GM23338 (cell line): Measurements from ENCODE around the gene HERPUD1. TPM values are rescaled to one million over a fixed set of nuclear protein-coding genes. Genes with fewer than 3 reads are reported as not detected.

Source experiments
- ATAC-seq: fragments of 200-7000 bp; cut with Tn5 transposase; 3 replicates; pipeline ENCODE4 v1.9.1; 2020
- DNase-seq: peaks from one replicate; pipeline ENCODE4 v3.0.0-alpha.2; 2015; ENCODE audit warnings: low spot score
- H2AFZ ChIP-seq: fragments of 200-600 bp; sonication (generic); 2 replicates; pipeline ENCODE4 v1.8.0; 2016; ENCODE audit warnings: antibody characterized with exemption, mild to moderate bottlenecking, moderate library complexity
- H3F3A ChIP-seq: fragments of 200-600 bp; sonication (generic); replicated peaks from 2 replicates; pipeline ENCODE4 v1.8.0; 2017; ENCODE audit warnings: antibody characterized with exemption, mixed run types, low read depth
- H3K27ac ChIP-seq: fragments of 200-600 bp; sonication (generic); 2 replicates; pipeline ENCODE4 v1.6.1; 2016; ENCODE audit warnings: low read depth
- H3K27me3 ChIP-seq: fragments of 200-600 bp; sonication (generic); 2 replicates; pipeline ENCODE4 v1.8.0; 2016; ENCODE audit warnings: mild to moderate bottlenecking, mixed run types, moderate library complexity; ENCODE audit not compliant: insufficient read depth
- H3K36me3 ChIP-seq: fragments of 200-600 bp; sonication (generic); 2 replicates; pipeline ENCODE4 v1.8.0; 2016; ENCODE audit warnings: mild to moderate bottlenecking; ENCODE audit not compliant: insufficient read depth
- H3K4me1 ChIP-seq: fragments of 200-600 bp; sonication (generic); 2 replicates; pipeline ENCODE4 v1.8.0; 2016; ENCODE audit warnings: mild to moderate bottlenecking, moderate library complexity; ENCODE audit not compliant: insufficient read depth
- H3K4me2 ChIP-seq: fragments of 200-600 bp; sonication (generic); 2 replicates; pipeline ENCODE4 v1.7.1; 2017; ENCODE audit warnings: mixed run types
- H3K4me3 ChIP-seq: fragments of 200-600 bp; sonication (generic); 2 replicates; pipeline ENCODE4 v1.6.1; 2016; ENCODE audit warnings: mixed run types
- H3K79me2 ChIP-seq: fragments of 200-600 bp; sonication (generic); replicated peaks from 2 replicates; pipeline ENCODE4 v1.8.0; 2017; ENCODE audit warnings: mild to moderate bottlenecking; ENCODE audit not compliant: insufficient read depth
- H3K9me2 ChIP-seq: fragments of 200-600 bp; sonication (generic); 2 replicates; pipeline ENCODE4 v1.8.0; 2017; ENCODE audit not compliant: insufficient read depth
- H4K20me1 ChIP-seq: fragments of 200-600 bp; sonication (generic); replicated peaks from 2 replicates; pipeline ENCODE4 v1.8.0; 2017; ENCODE audit warnings: mild to moderate bottlenecking; ENCODE audit not compliant: insufficient read depth
- H3K27ac Mint-ChIP-seq: 2 replicates; pipeline ENCODE4 v1.8.0; 2020; ENCODE audit warnings: inconsistent platforms, mild to moderate bottlenecking, moderate library complexity, mixed read lengths
- H3K27me3 Mint-ChIP-seq: 3 replicates; pipeline ENCODE4 v1.8.0; 2022; ENCODE audit warnings: low read depth, mild to moderate bottlenecking, moderate library complexity, mixed read lengths, inconsistent platforms; ENCODE audit not compliant: insufficient read depth, poor library complexity
- H3K36me3 Mint-ChIP-seq: 3 replicates; pipeline ENCODE4 v1.8.0; 2021; ENCODE audit warnings: low read depth, mild to moderate bottlenecking, inconsistent platforms, moderate library complexity, mixed read lengths
- H3K4me1 Mint-ChIP-seq: 3 replicates; pipeline ENCODE4 v1.8.0; 2020; ENCODE audit warnings: mild to moderate bottlenecking, inconsistent platforms, mixed read lengths
- H3K4me3 Mint-ChIP-seq: 3 replicates; pipeline ENCODE4 v1.8.0; 2021; ENCODE audit warnings: moderate library complexity, mild to moderate bottlenecking, inconsistent platforms, mixed read lengths
- H3K9me3 Mint-ChIP-seq: 3 replicates; pipeline ENCODE4 v1.8.0; 2020; ENCODE audit warnings: moderate library complexity, mild to moderate bottlenecking, inconsistent platforms, mixed read lengths
- CREB1 ChIP-seq: fragments of 250-450 bp; sonication (Bioruptor Pico); IDR thresholded peaks from 2 replicates; pipeline ENCODE4 v1.5.0; 2020; ENCODE audit warnings: low read depth, mild to moderate bottlenecking, moderate library complexity
- CTCF ChIP-seq, 2 experiments: fragments of 200-600 bp in 1 of 2; sonication (generic) in 1 of 2; conservative IDR thresholded peaks; 2 replicates each; pipeline versions ENCODE4 v1.5.1 to v1.6.1; 2016 to 2017; ENCODE audit warnings: antibody characterized with exemption in 2 of 2, low read depth in 2 of 2, mild to moderate bottlenecking in 2 of 2, moderate library complexity in 1 of 2
- ETS1 ChIP-seq: IDR thresholded peaks from 2 replicates; pipeline ENCODE4 v1.6.1; 2016; ENCODE audit warnings: antibody characterized with exemption
- EZH2 ChIP-seq: fragments of 200-600 bp; sonication (generic); IDR thresholded peaks from one replicate; pipeline ENCODE4 v1.8.0; 2017; ENCODE audit warnings: antibody characterized with exemption, mild to moderate bottlenecking, low read depth; ENCODE audit not compliant: unreplicated experiment
- EZH2phosphoT487 ChIP-seq: fragments of 200-600 bp; sonication (generic); IDR thresholded peaks from one replicate; pipeline ENCODE4 v1.8.1; 2018; ENCODE audit warnings: antibody characterized with exemption; ENCODE audit not compliant: unreplicated experiment
- JUNB ChIP-seq: IDR thresholded peaks from one replicate; pipeline ENCODE4 v1.6.1; 2016; ENCODE audit warnings: antibody characterized with exemption; ENCODE audit not compliant: unreplicated experiment
- NANOG ChIP-seq: IDR thresholded peaks from 2 replicates; pipeline ENCODE4 v1.6.1; 2016; ENCODE audit warnings: antibody characterized with exemption, borderline replicate concordance
- POLR2AphosphoS5 ChIP-seq: IDR thresholded peaks from 2 replicates; pipeline ENCODE4 v1.6.1; 2016; ENCODE audit warnings: antibody characterized with exemption, low read depth
- REST ChIP-seq: IDR thresholded peaks from one replicate; pipeline ENCODE4 v1.6.1; 2018; ENCODE audit warnings: antibody characterized with exemption; ENCODE audit not compliant: unreplicated experiment
- STAT1 ChIP-seq: IDR thresholded peaks from one replicate; pipeline ENCODE4 v1.6.1; 2016; ENCODE audit warnings: antibody characterized with exemption; ENCODE audit not compliant: unreplicated experiment
- ZNF114 ChIP-seq: fragments of 250-450 bp; sonication (Bioruptor Pico); IDR thresholded peaks from 2 replicates; pipeline ENCODE4 v1.5.0; 2020; ENCODE audit warnings: mild to moderate bottlenecking, moderate library complexity
- ZNF331 ChIP-seq: fragments of 250-450 bp; sonication (Bioruptor Pico); IDR thresholded peaks from 2 replicates; pipeline ENCODE4 v1.5.0; 2020; ENCODE audit warnings: low read depth, mild to moderate bottlenecking, moderate library complexity
- ZNF462 ChIP-seq: fragments of 250-450 bp; sonication (Bioruptor Pico); IDR thresholded peaks from 2 replicates; pipeline ENCODE4 v1.5.0; 2020; ENCODE audit warnings: mild to moderate bottlenecking, moderate library complexity
- polyA plus RNA-seq: library from polyadenylated mRNA; unstranded; fragments of >200 nt; fragmentation: Nextera tagmentation; extraction: Ambion mirVana; gene quantifications from 2 replicates; pipeline ENCODE4 v1.2.1, GENCODE V29; 2016
- total RNA-seq: library from RNA; depleted of rRNA; stranded (reverse); fragments of >200 nt; shearing (Covaris generic); gene quantifications from 2 replicates; pipeline ENCODE4 v1.2.3, GENCODE V29; 2014

Gene HERPUD1
- total and polyA plus RNA-seq, 2 experiments from 2014 or later: 41.1 to 44.1 TPM

- no peak for ATAC-seq
- Histone ChIP-seq H3K9me2 (no peaks in the 10 kb centered on the region), H3K27ac (no peak overlapping the region)
These were observed 48.2 kb downstream of the HERPUD1 start for GRCh38 chr16:56980201-56980535.

More at GRCh38 chr16:56980201-56980535, 48.2 kb downstream of the HERPUD1 start:
- no peaks in the 10 kb centered on the region for H3K36me3 Mint-ChIP-seq
- no peaks in the 10 kb centered on the region for H3K27me3 ChIP-seq
- H3F3A ChIP-seq: no peaks in the 10 kb centered on the region
- H3K27ac Mint-ChIP-seq: no peak overlapping the region
- no peaks in the 10 kb centered on the region for H3K4me1 ChIP-seq
- H3K9me3 Mint-ChIP-seq: no peaks in the 10 kb centered on the region; the same call in 2 of the 3 replicates
- TF ChIP-seq EZH2 (no peak), POLR2AphosphoS5 (no peak), ZNF331 (CRISPR knock-in tag) (no peak), ETS1 (no peak), STAT1 (no peak), JUNB (no peak), ZNF114 (CRISPR knock-in tag) (no peak), EZH2phosphoT487 (no peak), CREB1 (no peak), CTCF (conservative IDR thresholded peaks at IDR 0.05; ENCODE audit: low read depth in 2 of 2) (no peak), NANOG (no peak), REST (no peak), ZNF462 (CRISPR knock-in tag) (no peak)
- DNase-seq: no peak
- no peak overlapping the region for H3K4me3 Mint-ChIP-seq
- H3K4me2 ChIP-seq: no peak overlapping the region
- H2AFZ ChIP-seq: no peak overlapping the region
- H3K4me1 Mint-ChIP-seq: peaks cover 6% of the 10 kb centered on the region
- H3K27me3 Mint-ChIP-seq: peaks cover 8% of the 10 kb centered on the region
- no peaks in the 10 kb centered on the region for H4K20me1 ChIP-seq
- H3K4me3 ChIP-seq: no peak overlapping the region
- no peaks in the 10 kb centered on the region for H3K36me3 ChIP-seq
- H3K79me2 ChIP-seq: no peaks in the 10 kb centered on the region
